ENCODE measurements around the gene C10orf105. TPM values are rescaled to one million over a fixed set of nuclear protein-coding genes. Genes with fewer than 3 reads are reported as not detected.

Gene C10orf105
- total and polyA plus RNA-seq, 11 donors, result 0.03 to 0.57 (median 0.08) TPM; not detected in 6

DNA sequence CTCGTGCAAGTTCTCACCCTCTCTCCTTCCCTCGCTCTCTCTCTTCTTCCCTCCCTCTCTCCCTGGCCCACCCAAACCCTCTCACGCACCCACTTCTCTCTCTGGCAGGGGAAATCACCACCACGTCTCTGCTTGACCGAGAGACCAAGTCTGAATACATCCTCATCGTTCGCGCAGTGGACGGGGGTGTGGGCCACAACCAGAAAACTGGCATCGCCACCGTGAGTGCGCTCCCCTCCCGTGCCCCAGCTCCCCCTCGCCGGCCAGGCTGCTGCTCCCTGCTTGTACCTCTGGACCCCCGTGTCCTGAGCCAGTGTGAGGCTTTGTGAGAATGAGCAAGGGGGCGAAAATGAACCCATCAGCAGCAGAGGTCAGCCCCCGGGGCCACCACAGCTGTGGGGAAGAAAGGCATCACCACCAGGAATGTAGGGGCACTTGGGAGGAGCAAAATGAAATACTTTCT is 25.5 kb downstream of the C10orf105 start:
- no peak for DNase-seq
- intact Hi-C loops (cut with DNase I), result no loop called here
- TF ChIP-seq, protein P1, sequence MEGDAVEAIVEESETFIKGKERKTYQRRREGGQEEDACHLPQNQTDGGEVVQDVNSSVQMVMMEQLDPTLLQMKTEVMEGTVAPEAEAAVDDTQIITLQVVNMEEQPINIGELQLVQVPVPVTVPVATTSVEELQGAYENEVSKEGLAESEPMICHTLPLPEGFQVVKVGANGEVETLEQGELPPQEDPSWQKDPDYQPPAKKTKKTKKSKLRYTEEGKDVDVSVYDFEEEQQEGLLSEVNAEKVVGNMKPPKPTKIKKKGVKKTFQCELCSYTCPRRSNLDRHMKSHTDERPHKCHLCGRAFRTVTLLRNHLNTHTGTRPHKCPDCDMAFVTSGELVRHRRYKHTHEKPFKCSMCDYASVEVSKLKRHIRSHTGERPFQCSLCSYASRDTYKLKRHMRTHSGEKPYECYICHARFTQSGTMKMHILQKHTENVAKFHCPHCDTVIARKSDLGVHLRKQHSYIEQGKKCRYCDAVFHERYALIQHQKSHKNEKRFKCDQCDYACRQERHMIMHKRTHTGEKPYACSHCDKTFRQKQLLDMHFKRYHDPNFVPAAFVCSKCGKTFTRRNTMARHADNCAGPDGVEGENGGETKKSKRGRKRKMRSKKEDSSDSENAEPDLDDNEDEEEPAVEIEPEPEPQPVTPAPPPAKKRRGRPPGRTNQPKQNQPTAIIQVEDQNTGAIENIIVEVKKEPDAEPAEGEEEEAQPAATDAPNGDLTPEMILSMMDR (IDR thresholded peaks at IDR 0.05), result no peak
- TF ChIP-seq POLR2A (IDR thresholded peaks at IDR 0.05), result no peak
- Histone ChIP-seq H3K36me3 (no peaks in the 10 kb centered on the region), H3K27me3 (no peaks in the 10 kb centered on the region), H3K4me1 (peaks cover 0 to 57% (median 34%) of the 10 kb centered on the region in 12 donors), H3K27ac (peak overlapping the region; percentile 49 to 93 (median 80)), H3K9me3 (peaks cover 0 to 10% (median 0%) of the 10 kb centered on the region in 12 donors), H3K4me3 (peak overlapping the region in 1 of 12 donors; percentile 29)
- peak in 1 of 4 donors; percentile 4 for ATAC-seq
- WGBS, 4 donors, result 78 to 88% (median 84%) methylated on average over 17 to 18 of the region's 18 CpGs

DNA sequence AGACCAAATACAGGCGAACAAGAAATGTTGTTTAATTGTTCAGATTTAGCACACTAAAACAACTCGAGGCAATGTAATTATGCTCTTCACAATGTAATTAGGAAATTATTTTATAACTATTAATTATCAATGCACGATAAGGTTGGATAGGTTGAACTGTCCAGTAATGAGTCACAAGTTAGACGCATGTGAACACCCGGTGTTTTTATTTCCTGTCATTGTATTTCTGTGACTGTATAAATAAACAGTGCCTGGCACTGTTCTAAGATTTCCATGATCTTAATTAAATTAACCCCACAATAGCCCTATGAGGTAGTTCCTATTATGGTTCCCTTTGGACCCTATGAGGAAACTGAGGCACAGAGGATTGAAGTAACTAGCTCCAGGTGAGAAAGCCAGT is 26.2 kb downstream of the C10orf105 start:
- intact Hi-C loops (cut with DNase I), result no loop called here
- ATAC-seq (peak; percentile 25 to 71 (median 34)), DNase-seq (no peak)
- Histone ChIP-seq H3K9me3 (peaks cover 0 to 10% (median 0%) of the 10 kb centered on the region in 12 donors), H3K4me1 (peaks cover 0 to 57% (median 34%) of the 10 kb centered on the region in 12 donors), H3K27ac (peak overlapping the region; percentile 49 to 93 (median 80)), H3K36me3 (no peaks in the 10 kb centered on the region), H3K4me3 (no peak overlapping the region), H3K27me3 (no peaks in the 10 kb centered on the region)
- TF ChIP-seq, protein P1 (IDR thresholded peaks at IDR 0.05), result no peak
- TF ChIP-seq POLR2A (IDR thresholded peaks at IDR 0.05), result no peak
- 52 to 68% (median 60%) methylated on average over 5 of the region's 5 CpGs for WGBS, 4 donors

DNA sequence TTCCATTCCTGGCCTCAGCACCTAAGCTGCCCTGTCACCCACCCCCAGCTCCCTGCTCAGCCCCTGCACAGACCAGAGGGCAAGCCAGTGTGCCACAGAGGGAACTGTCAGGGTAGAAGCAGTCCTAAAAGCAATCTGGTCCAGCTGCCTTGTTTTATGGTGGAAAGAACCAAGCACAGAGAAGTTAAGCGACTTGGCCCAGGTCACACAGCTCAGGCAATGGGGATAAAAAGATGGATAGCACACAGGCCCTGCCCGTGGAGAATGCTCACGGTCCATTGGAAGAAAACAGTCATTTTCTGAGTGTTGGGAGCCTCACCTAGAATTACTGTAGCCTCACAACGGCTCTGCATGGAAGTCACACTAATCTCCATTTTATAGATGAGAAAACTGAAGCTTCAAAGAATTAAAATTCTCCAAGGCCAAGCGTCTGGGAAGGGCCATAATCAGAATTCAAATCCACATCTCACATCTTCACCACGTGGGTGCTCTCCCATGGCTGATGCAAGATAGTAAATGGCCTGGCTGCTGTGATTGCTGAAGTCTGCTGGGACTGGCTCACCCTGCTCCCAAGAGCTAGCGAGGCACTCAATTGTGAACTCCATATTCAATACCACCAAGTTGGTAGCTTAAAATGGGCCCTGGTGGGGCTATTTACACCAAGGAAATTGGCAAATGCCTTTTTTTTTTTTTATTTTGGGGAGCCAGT is 26.8 kb downstream of the C10orf105 start:
- Histone ChIP-seq H3K27me3 (no peaks in the 10 kb centered on the region), H3K4me1 (peaks cover 0 to 53% (median 34%) of the 10 kb centered on the region in 12 donors), H3K4me3 (no peak overlapping the region), H3K36me3 (no peaks in the 10 kb centered on the region), H3K27ac (peak overlapping the region in 10 of 12 donors; percentile 25 to 93 (median 72)), H3K9me3 (peaks cover 0 to 10% (median 0%) of the 10 kb centered on the region in 12 donors)
- intact Hi-C loops (cut with DNase I), result no loop called here
- ATAC-seq (no peak), DNase-seq (no peak)
- 66 to 79% (median 77%) methylated on average over 7 of the region's 7 CpGs for WGBS, 4 donors
- TF ChIP-seq POLR2A (IDR thresholded peaks at IDR 0.05), result no peak
- TF ChIP-seq, protein P1 (IDR thresholded peaks at IDR 0.05), result no peak

DNA sequence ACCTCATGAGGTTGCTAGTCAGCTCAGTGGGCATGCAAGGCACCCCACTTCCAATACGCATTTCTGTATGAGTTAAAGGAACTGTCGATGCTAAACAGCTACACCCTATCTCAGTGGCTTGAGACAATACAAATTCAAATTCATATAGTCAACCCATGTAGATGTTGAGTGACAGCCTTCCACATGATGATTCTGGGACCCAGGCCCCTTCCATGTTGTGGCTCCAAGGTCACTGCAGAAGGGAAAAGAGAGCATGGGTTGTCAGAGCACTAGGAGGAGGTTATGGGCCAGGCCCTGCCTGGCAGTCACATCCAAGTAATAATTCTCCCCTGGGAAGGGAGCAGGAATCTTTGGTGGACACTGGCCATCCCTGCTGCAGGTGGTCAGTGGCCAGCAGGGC is 28.2 kb downstream of the C10orf105 start:
- ATAC-seq (no peak), DNase-seq (no peak)
- Histone ChIP-seq H3K9me3 (peaks cover 0 to 10% (median 0%) of the 10 kb centered on the region in 12 donors), H3K36me3 (no peaks in the 10 kb centered on the region), H3K27ac (no peak overlapping the region), H3K4me1 (peaks cover 0 to 51% (median 37%) of the 10 kb centered on the region in 12 donors), H3K27me3 (no peaks in the 10 kb centered on the region), H3K4me3 (no peak overlapping the region)
- intact Hi-C loops (cut with DNase I), result no loop called here
- no peak for TF ChIP-seq POLR2A (IDR thresholded peaks at IDR 0.05)
- TF ChIP-seq, protein P1 (IDR thresholded peaks at IDR 0.05), result no peak
- WGBS, 4 donors, result 91 to 100% (median 96%) methylated on average over 2 of the region's 2 CpGs

All from heart left ventricle (tissue), 16 donors.